NCI-H146 (cell line): ENCODE results near the gene PTPN11.
"Not testable (repeated sequence)": the region's sequence is repeated elsewhere in the genome, so short reads cannot be mapped to it uniquely, and the experiment has no call there.

ENCODE experiments used
- DNase-seq: peaks from one replicate; lab custom pipeline; 2025; lab: John Stamatoyannopoulos, UW

The PTPN11 gene

DNA sequence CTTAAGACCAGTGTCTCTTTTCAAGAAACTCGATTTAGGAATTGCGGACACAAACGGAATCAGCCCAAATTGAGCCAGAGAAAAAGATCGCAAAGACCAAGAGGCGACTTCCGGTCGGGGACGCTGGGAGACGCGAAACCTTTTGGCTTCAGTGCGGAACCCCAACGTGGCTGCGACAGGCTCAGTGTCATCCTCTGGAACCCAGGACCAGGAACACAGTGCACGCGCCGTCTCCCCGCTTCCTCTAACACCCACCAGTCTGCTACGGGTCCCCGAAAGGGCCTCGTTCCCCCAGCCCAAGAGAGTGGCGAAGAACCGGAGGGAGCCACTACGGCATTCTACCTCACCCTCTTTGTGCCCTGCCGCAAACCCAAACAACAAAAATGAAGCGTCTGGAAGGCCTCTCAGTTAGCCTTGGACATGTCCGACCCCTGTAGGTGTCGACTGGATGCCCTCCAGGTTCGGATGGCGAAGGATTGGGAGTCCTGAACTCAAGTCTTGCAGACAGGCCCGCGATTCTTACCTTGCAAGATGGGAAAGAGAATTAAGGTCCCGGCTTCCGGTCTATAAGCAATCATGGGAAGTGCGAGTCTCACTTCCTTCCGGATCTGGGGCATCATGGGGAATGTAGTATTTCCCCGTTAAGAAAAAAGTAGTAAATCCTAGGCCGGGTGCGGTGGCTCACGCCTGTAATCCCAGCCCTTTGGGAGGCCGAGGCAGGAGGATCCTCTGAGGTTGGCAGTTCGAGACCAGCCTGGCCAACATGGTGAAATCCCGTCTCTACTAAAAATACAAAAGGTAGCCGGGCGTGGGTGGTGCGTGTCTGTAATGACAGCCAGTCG is 9.5 kb upstream of the PTPN11 start, which contains the start of gene RPL6:
Gene RPL6 (minus strand): TSS at position 542 of the 842 bp plus-strand sequence. CDS start 949 bp downstream, outside the sequence.
- DNase-seq: peak; percentile 94

DNA sequence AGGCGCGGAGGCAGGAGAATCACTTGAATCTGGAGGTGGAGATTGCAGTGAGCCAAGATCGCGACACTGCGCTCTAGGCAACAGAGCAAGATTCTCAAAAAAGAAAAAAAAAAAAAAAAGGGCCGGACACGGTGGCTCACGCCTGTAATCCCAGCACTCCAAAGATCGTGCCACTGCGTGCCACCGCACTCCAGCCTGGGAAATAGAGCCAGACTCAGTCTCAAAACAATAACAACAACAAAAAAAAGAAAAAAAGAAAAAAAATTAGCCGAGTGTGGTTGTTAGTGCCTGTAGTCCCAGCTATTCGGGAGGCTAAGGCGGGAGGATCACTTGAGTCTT is 8.9 kb upstream of the PTPN11 start:
- no peak for DNase-seq

GRCh38 chr12:112413855-112414625 is 4.7 kb upstream of the PTPN11 start:
- DNase-seq: no peak

- not testable (repeated sequence) for DNase-seq
Measured at GRCh38 chr12:112415457-112415856, 3.3 kb upstream of the PTPN11 start.

GRCh38 chr12:112418273-112418607 is 507 bp upstream of the PTPN11 start:
- DNase-seq: no peak

GRCh38 chr12:112419297-112420133 is 768 bp downstream of the PTPN11 start:
- peak; percentile 42 for DNase-seq

GRCh38 chr12:112420740-112421139 is 2.0 kb downstream of the PTPN11 start:
- no peak for DNase-seq

GRCh38 chr12:112421363-112421762 is 2.6 kb downstream of the PTPN11 start:
- DNase-seq: no peak

DNA sequence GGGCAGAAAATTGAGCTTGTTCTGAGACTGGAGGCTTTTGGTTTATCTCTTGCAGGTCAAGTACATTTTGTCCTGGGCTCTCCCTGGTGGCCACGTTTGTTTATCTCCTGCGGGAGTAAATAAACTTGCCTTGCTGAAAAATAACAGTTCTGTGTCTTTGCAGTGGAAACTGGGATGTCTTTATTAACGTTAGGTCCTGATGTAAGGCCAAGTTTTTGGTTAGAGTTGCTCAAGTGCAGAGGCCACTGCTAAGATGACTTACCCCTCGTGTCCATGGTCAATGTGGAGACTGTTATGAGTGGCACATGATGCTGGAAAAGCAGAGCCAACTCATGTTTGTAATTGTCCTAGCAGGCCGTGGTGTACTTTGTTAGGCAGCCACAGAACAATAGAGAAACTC is 3.8 kb downstream of the PTPN11 start:
- no peak for DNase-seq

DNA sequence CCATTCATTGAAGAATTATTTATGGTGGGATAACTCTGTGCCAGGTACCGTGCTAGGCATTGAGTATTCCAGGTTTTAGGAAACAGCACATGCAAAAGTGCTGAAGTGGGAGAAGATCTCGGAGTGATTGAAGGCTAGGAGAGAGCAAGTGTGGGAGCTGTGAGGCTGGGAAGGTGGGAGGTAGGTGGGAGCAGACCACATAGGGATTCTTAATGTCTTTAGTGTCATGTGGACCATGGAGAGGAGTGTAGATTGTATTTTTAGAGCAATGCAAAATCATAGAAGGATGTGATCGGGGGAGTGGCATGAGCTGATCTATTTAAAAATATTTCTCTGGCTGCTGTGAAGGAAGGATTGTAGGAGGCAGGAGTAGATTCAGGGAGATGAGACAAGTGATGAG is 5.4 kb downstream of the PTPN11 start:
- DNase-seq: no peak

DNA sequence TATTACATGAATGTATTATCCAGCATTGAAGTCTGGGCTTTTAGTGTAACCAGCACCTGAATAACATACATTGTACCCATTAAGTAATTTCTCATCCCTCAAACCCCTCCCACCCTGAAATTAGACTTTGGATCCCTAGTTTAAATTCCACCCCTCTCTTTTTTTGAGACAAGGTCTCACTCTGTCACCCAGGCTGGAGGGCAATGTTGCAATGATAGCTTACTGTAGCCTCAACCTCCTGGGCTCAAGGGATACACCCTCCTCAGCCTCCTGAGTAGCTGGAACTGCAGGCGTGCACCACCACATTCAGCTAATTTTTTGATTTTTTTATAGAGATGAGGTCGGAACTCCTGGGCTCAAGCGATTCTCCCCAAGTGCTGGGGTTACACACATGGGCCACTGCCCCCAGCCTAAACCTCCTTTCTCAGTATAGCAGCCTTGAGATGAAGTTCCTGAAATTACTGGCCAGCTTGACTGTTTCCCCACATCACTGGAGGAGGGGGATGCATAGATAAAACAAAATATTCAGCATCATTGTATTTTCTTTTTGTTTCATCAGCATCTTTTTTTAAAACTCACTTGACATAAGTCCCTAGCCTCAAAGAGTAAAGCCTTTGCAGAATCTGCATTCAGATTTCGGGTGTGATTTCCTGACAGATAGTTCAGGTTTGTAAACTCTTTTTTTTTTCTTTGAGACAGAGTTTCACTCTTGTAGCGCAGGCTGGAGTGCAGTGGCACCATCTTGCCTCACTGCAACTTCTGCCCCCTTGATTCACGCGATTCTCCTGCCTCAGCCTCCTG is 7.0 kb downstream of the PTPN11 start:
- no peak for DNase-seq

DNA sequence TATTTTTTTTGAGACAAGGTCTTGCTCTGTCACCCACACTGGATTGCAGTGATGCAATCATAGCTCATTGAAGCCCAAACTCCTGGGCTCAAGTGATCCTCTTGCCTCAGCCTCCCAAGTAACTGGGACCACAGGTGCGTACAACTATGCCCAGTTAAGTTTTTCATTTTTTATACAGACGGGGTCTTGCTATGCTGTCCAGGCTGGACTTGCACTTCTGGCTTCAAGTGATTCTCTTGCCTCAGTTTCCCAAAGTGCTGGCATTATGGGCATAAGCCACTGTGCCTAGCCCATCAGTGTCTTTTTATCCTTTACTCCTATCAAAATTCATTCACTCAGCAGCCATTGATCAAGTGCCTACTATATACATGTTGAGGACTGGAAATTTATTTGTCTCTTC is 9.0 kb downstream of the PTPN11 start:
- no peak for DNase-seq

DNA sequence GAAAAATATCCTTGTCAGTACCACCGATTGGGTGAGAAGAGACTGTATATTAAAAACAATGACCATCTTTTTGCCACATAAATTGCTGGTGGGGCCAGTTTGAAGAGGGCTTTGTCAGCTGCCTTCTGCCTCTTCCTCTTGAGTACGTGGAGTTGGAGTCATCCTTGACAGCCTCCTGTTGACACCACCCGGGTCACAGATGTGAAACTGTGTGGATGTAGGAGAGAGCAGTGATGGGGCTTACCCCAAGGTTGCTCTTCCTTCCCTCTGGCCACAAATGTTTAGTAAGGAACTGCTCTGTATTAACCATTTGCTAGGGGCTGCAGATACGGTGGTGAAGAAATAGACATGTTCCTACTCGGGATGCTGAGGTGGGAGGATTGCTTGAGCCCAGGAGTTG is 12.2 kb downstream of the PTPN11 start:
- DNase-seq: no peak

GRCh38 chr12:112431965-112432364 is 13.2 kb downstream of the PTPN11 start:
- DNase-seq: no peak

GRCh38 chr12:112433551-112433950 is 14.8 kb downstream of the PTPN11 start:
- no peak for DNase-seq

GRCh38 chr12:112438645-112439044 is 19.9 kb downstream of the PTPN11 start:
- DNase-seq: not testable (repeated sequence)

GRCh38 chr12:112439769-112440168 is 21.0 kb downstream of the PTPN11 start:
- DNase-seq: no peak

DNA sequence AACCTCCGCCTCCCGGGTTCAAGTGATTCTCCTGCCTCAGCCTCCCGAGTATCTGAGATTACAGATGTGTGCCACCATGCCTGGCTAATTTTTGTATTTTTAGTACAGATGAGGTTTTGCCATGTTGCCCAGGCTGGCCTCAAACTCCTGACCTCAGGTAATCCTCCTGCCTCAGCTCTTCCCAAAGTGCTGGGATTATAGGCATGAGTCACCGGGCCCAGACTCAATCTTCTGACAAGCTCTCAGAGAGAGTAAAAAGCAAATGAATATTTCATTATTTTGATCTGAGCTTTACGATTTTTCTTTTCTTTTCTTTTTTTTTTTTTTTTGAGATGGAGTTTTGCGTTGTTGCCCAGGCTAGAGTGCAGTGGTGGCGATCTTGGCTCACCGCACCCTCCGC is 21.9 kb downstream of the PTPN11 start:
- not testable (repeated sequence) for DNase-seq

GRCh38 chr12:112443916-112444315 is 25.2 kb downstream of the PTPN11 start:
- no peak for DNase-seq

- DNase-seq: no peak
Measured at GRCh38 chr12:112446008-112446725, 27.4 kb downstream of the PTPN11 start.

GRCh38 chr12:112447106-112447505 is 28.4 kb downstream of the PTPN11 start:
- no peak for DNase-seq
